HEK293T (cell line): ENCODE results near the gene TMEM132D.

ENCODE experiments used
- CTCF ChIA-PET: fragments of 350-600 bp; formaldehyde crosslinking; extraction: SDS; loops from one replicate; lab custom pipeline; 2021; ENCODE audit warnings: antibody characterized with exemption, inconsistent platforms; lab: Yijun Ruan, JAX
- POLR2A ChIA-PET: fragments of 350-600 bp; formaldehyde crosslinking; extraction: SDS; loops from one replicate; lab custom pipeline; 2020; ENCODE audit warnings: antibody characterized with exemption, inconsistent platforms; lab: Yijun Ruan, JAX
- DNase-seq: peaks from one replicate; pipeline ENCODE4 v3.0.0; 2012; ENCODE audit warnings: mixed read lengths; ENCODE audit errors: extremely low spot score
- ARNT ChIP-seq: fragments of 450-650 bp; IDR thresholded peaks from 2 replicates; pipeline ENCODE4 v1.6.1; 2017; ENCODE audit warnings: mild to moderate bottlenecking
- BHLHE40 ChIP-seq: fragments of 450-650 bp; IDR thresholded peaks from 2 replicates; pipeline ENCODE4 v1.6.1; 2016; ENCODE audit warnings: mild to moderate bottlenecking, moderate library complexity, borderline replicate concordance
- CTBP1 ChIP-seq: fragments of 450-650 bp; IDR thresholded peaks from 2 replicates; pipeline ENCODE4 v1.6.1; 2016; ENCODE audit warnings: borderline replicate concordance
- ELF4 ChIP-seq: fragments of 450-650 bp; IDR thresholded peaks from 2 replicates; pipeline ENCODE4 v1.6.1; 2017; ENCODE audit warnings: antibody characterized with exemption
- FOXA1 ChIP-seq: fragments of 450-650 bp; IDR thresholded peaks from 2 replicates; pipeline ENCODE4 v1.6.1; 2016; ENCODE audit warnings: mild to moderate bottlenecking
- FOXK2 ChIP-seq: fragments of 450-650 bp; IDR thresholded peaks from 2 replicates; pipeline ENCODE4 v1.6.1; 2016; ENCODE audit warnings: mild to moderate bottlenecking
- FOXM1 ChIP-seq: fragments of 450-650 bp; IDR thresholded peaks from 2 replicates; pipeline ENCODE4 v1.6.1; 2017; ENCODE audit warnings: mild to moderate bottlenecking, borderline replicate concordance
- HDGF ChIP-seq: fragments of 450-650 bp; IDR thresholded peaks from 2 replicates; pipeline ENCODE4 v1.6.1; 2017; ENCODE audit warnings: antibody characterized with exemption, borderline replicate concordance
- L3MBTL2 ChIP-seq: fragments of 450-650 bp; conservative IDR thresholded peaks from 2 replicates; pipeline ENCODE4 v1.6.1; 2016; ENCODE audit warnings: mild to moderate bottlenecking
- LEF1 ChIP-seq: fragments of 450-650 bp; IDR thresholded peaks from 2 replicates; pipeline ENCODE4 v1.6.1; 2017; ENCODE audit warnings: mild to moderate bottlenecking, borderline replicate concordance
- NFRKB ChIP-seq: fragments of 450-650 bp; IDR thresholded peaks from 2 replicates; pipeline ENCODE4 v1.6.1; 2016; ENCODE audit warnings: mild to moderate bottlenecking, moderate library complexity
- SP1 ChIP-seq: fragments of 450-650 bp; IDR thresholded peaks from 2 replicates; pipeline ENCODE4 v1.6.1; 2017
- SUZ12 ChIP-seq: fragments of 450-650 bp; IDR thresholded peaks from 2 replicates; pipeline ENCODE4 v1.6.1; 2016; ENCODE audit warnings: mild to moderate bottlenecking
- TARDBP ChIP-seq: fragments of 450-650 bp; IDR thresholded peaks from 2 replicates; pipeline ENCODE4 v1.6.1; 2016
- ZNF384 ChIP-seq: fragments of 450-650 bp; IDR thresholded peaks from 2 replicates; pipeline ENCODE4 v1.6.1; 2016
- TF ChIP-seq, protein P1 (sequence below): fragments of 450-650 bp; IDR thresholded peaks from 2 replicates; pipeline ENCODE4 v1.6.1; 2016

TMEM132D gene

DNA sequence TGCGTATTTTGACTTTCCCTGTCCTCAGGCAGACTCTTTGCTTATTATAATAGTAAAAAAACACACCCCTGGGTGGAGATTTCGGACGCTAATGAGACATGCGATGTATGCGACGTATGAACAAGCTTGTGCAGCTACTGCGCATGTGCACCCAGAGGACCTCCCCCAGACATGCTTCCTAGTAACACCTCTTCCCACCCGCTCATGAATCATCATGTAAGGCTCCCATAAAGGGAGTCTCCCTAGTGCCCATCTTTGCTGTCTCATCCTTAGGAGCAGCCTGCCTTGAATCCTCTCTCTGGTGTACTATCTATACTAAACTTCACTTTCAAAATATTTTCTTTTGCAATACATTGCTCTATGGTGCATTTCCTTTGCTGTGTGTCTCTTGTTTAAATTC is 210.1 kb downstream of the TMEM132D start:
- CTCF ChIA-PET = no interaction called here
- TF ChIP-seq HDGF (no peak), FOXA1 (no peak), ELF4 (no peak), SUZ12 (no peak), FOXM1 (no peak), FOXK2 (no peak), TARDBP (no peak), CTBP1 (no peak), BHLHE40 (no peak), LEF1 (no peak), ZNF384 (no peak), L3MBTL2 (no peak), ARNT (no peak), NFRKB (no peak), SP1 (no peak)
- TF ChIP-seq, protein P1, sequence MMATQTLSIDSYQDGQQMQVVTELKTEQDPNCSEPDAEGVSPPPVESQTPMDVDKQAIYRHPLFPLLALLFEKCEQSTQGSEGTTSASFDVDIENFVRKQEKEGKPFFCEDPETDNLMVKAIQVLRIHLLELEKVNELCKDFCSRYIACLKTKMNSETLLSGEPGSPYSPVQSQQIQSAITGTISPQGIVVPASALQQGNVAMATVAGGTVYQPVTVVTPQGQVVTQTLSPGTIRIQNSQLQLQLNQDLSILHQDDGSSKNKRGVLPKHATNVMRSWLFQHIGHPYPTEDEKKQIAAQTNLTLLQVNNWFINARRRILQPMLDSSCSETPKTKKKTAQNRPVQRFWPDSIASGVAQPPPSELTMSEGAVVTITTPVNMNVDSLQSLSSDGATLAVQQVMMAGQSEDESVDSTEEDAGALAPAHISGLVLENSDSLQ = no peak
- POLR2A ChIA-PET = no interaction called here

DNA sequence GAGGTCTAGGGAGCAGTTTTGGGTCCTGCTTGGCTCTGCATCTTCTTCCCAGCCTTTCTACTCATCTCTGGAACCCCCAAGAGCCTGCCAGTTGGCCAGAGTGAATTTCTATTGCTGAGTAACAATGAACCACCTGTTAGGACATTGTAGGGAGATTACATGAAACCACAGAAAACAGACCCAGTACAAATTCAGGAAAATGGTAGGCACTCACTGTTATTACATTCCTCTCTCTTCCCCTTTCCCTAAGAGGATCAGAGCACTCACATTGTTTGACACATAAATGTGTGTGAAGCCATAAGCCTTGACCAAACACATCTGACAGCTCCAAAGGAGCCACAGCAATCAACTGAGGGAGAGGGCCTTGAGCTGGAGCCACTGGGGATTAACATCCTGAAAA is 216.1 kb downstream of the TMEM132D start:
- DNase-seq = no peak
- ChIA-PET CTCF (no interaction called here), POLR2A (no interaction called here)
- TF ChIP-seq FOXM1 = no peak

More for the DNA sequence above, 210.1 kb downstream of the TMEM132D start:
- no peak for DNase-seq

DNA sequence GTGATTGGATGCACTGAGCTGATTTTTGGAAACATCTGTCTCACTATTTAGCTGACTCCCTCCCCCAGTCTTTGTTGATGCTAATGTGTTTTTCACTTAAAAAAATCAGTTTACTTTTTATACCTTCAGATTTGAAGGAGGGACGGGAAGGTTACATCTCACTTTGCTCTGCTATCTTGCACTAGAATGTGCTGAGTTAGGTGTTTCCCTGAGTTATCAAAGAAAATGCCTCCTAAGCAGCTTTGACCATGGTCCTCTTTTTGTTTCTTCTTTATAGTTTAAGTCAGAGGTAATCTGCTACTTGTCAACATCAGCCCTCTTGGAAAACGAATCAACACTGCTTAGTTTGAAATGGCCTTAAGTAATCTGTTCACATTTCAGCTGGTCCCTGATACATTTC is 222.0 kb downstream of the TMEM132D start:
- ChIA-PET POLR2A (no interaction called here), CTCF (no interaction called here)
- TF ChIP-seq FOXA1 = no peak
- TF ChIP-seq SUZ12 = no peak
- no peak for TF ChIP-seq CTBP1
- no peak for TF ChIP-seq FOXK2
- no peak for TF ChIP-seq HDGF
- TF ChIP-seq ZNF384 = no peak
- no peak for TF ChIP-seq BHLHE40
- no peak for TF ChIP-seq LEF1
- no peak for TF ChIP-seq ARNT
- TF ChIP-seq TARDBP = no peak
- TF ChIP-seq NFRKB = no peak
- TF ChIP-seq, protein P1 = no peak
- no peak for DNase-seq

DNA sequence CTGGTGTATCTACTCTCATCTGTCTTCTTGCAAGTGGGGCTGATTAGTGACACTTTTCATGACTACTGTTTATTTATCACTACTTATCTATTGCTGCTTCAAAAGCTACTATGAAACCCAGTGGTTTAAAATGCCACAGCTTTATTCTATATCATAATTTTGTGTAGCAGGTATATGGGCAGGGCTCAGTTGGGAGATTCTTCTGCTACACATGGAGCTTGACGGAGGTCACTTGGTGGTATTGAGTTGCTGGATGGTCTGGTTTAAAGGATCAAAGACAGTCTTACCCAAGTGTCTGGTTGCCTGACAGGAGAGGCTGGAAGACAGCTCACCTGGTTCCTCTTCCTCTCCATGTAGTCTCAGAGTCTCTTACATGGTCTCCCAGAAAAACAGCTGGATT is 222.7 kb downstream of the TMEM132D start:
- ChIA-PET POLR2A (no interaction called here), CTCF (no interaction called here)
- DNase-seq = no peak
- TF ChIP-seq BHLHE40 (no peak), SP1 (no peak), NFRKB (no peak), FOXK2 (no peak), CTBP1 (no peak), SUZ12 (no peak), HDGF (no peak), FOXA1 (no peak), FOXM1 (no peak), ELF4 (no peak), TARDBP (no peak), L3MBTL2 (no peak), LEF1 (no peak), ZNF384 (no peak), ARNT (no peak)
- TF ChIP-seq, protein P1 = no peak

DNA sequence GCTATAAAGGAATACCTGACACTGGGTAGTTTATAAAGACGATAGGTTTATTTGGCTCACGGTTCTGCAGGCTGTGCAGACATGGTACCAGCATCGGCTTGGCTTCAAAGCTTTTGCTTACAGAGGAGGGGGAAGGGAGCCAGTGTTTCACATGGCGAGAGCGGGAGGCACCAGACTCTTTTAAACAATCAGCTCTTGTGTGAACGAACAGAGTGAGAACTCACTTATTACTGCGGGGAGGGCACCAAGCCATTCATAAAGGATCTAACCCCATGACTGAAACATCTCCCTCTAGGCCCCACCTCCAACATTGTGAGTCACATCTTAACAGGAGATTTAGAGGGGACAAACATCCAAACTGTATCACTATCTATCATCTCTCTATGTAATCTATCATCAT is 227.4 kb downstream of the TMEM132D start:
- ChIA-PET CTCF (no interaction called here), POLR2A (no interaction called here)
- TF ChIP-seq BHLHE40 (no peak), FOXM1 (no peak), L3MBTL2 (no peak), FOXK2 (no peak), NFRKB (no peak), HDGF (no peak), ELF4 (no peak), ZNF384 (no peak), SUZ12 (no peak), FOXA1 (no peak), TARDBP (no peak), ARNT (no peak), SP1 (no peak), LEF1 (no peak), CTBP1 (no peak)
- TF ChIP-seq, protein P1 = no peak
- no peak for DNase-seq

DNA sequence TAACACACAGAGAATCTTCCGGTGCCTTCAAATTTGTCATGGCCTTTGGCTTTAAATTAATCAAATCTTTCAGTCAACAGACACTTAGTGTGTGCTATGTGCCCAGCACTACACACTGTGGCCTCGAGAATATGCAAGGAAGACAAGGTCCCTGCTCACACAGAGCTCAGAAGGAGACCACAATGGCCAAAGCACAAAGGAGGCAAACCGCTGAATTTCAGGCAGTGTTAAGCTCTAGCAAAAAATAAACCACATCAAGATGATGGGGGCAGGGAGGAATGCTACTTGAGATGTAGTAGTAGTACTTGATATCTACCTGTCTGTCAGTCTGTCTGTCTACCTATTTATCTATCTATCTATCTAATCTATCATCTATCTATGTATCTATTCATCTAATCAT is 227.9 kb downstream of the TMEM132D start:
- DNase-seq = no peak
- ChIA-PET CTCF (no interaction called here), POLR2A (no interaction called here)
- TF ChIP-seq, protein P1 = no peak
- TF ChIP-seq FOXK2 (no peak), SUZ12 (no peak), CTBP1 (no peak), HDGF (no peak), FOXM1 (no peak), SP1 (no peak), TARDBP (no peak), BHLHE40 (no peak), ZNF384 (no peak), FOXA1 (no peak), ARNT (no peak), LEF1 (no peak), L3MBTL2 (no peak), ELF4 (no peak)
